Thoracic aorta (tissue), 2 donors: Measurements from ENCODE around the gene SYNPO2. TPM values are rescaled to one million over a fixed set of nuclear protein-coding genes. Genes with fewer than 3 reads are reported as not detected.
A peak's percentile ranks its signal among the peaks of the same experiment; 100 is the strongest.

Experiments
- ATAC-seq: fragments of 150-250 bp; one replicate; pipeline ENCODE4 v1.8.0; 2017; ENCODE audit warnings: low read depth; ENCODE audit not compliant: insufficient number of reproducible peaks, low FRiP score
- DNase-seq: peaks from one replicate; pipeline ENCODE4 v3.0.0-alpha.2; 2020; ENCODE audit warnings: low spot score
- H3K27ac ChIP-seq, 2 donors: fragments of 200-600 bp; sonication (generic); 1 replicate in 1 of 2; 2 replicates in 1 of 2; pipeline ENCODE4 v1.5.1; 2016; ENCODE audit warnings: mild to moderate bottlenecking in 2 of 2, moderate library complexity in 2 of 2
- H3K27me3 ChIP-seq: fragments of 200-600 bp; sonication (generic); replicated peaks from 2 replicates; pipeline ENCODE4 v1.6.0; 2016; ENCODE audit warnings: mild to moderate bottlenecking; ENCODE audit not compliant: insufficient read depth
- H3K36me3 ChIP-seq: fragments of 200-600 bp; sonication (generic); one replicate; pipeline ENCODE4 v1.5.1; 2016
- H3K4me1 ChIP-seq, 2 donors: fragments of 200-600 bp; sonication (generic); 1 replicate in 1 of 2; 2 replicates in 1 of 2; pipeline versions ENCODE4 v1.5.1 to v1.6.0; 2016; ENCODE audit warnings: low read depth in 2 of 2, mild to moderate bottlenecking in 1 of 2; ENCODE audit not compliant: control insufficient read depth in 1 of 2
- H3K4me3 ChIP-seq: fragments of 200-600 bp; sonication (generic); 2 replicates; pipeline ENCODE4 v1.5.1; 2016; ENCODE audit warnings: mild to moderate bottlenecking
- H3K9me3 ChIP-seq: fragments of 200-600 bp; sonication (generic); 2 replicates; pipeline ENCODE4 v1.5.1; 2016
- CTCF ChIP-seq: fragments of 200-600 bp; sonication (generic); IDR thresholded peaks from one replicate; pipeline ENCODE4 v1.5.1; 2019; ENCODE audit warnings: antibody characterized with exemption
- total RNA-seq, 2 donors: library from RNA; depleted of rRNA; stranded (reverse); fragments of >200 nt; gene quantifications; one replicate each; pipeline versions ENCODE4 v1.1.0 to v1.2.3, GENCODE V29; 2016

SYNPO2 gene
- total RNA-seq, 2 donors from 2014 or later: 264 to 313 TPM

GRCh38 chr4:119106036-119107000, 217.7 kb downstream of the SYNPO2 start:
- ATAC-seq: peak; percentile 1
- Histone ChIP-seq H3K27ac (peak overlapping the region; percentile 40 to 86), H3K4me1 (peaks cover 36 to 47% of the 10 kb centered on the region in 2 donors), H3K36me3 (no peaks in the 10 kb centered on the region), H3K9me3 (no peaks in the 10 kb centered on the region), H3K4me3 (no peak overlapping the region), H3K27me3 (no peaks in the 10 kb centered on the region)
- DNase-seq: no peak
- TF ChIP-seq CTCF: no peak

GRCh38 chr4:119110121-119110520, 221.5 kb downstream of the SYNPO2 start:
- ATAC-seq: no peak
- Histone ChIP-seq H3K36me3 (no peaks in the 10 kb centered on the region), H3K4me3 (no peak overlapping the region), H3K27ac (no peak overlapping the region), H3K9me3 (no peaks in the 10 kb centered on the region), H3K27me3 (no peaks in the 10 kb centered on the region), H3K4me1 (peaks cover 26 to 35% of the 10 kb centered on the region in 2 donors)
- DNase-seq: no peak
- TF ChIP-seq CTCF: no peak

Other genes starting within 250 kb of the SYNPO2 start
- 10 to 100 TPM; 23.0 to 61.9 TPM for gene METTL14, start 203.5 kb upstream of the SYNPO2 start, total RNA-seq
- gene SEC24D, start 52.7 kb upstream of the SYNPO2 start, total RNA-seq: 100 to 1,000 TPM in 1 of 2 donors, 10 to 100 TPM in 1; 97.7 to 108 TPM
- 10 to 100 TPM; 11.0 to 11.5 TPM for gene MYOZ2, start 247.0 kb downstream of the SYNPO2 start, total RNA-seq